Kidney epithelial cell (primary cell): ENCODE results near the gene SEC61A2. TPM values are rescaled to one million over a fixed set of nuclear protein-coding genes. Genes with fewer than 3 reads are reported as not detected.

Experiments
- DNase-seq: peaks from one replicate; pipeline ENCODE4 v3.0.0-alpha.2; 2010; ENCODE audit warnings: low read depth
- H3K27me3 ChIP-seq: 2 replicates; pipeline ENCODE4 v1.6.0; 2011; ENCODE audit warnings: low read length; ENCODE audit not compliant: control insufficient read depth, insufficient read depth
- H3K36me3 ChIP-seq: 2 replicates; pipeline ENCODE4 v1.5.1; 2011; ENCODE audit warnings: low read length; ENCODE audit not compliant: control insufficient read depth, insufficient read depth
- H3K4me3 ChIP-seq: 2 replicates; pipeline ENCODE4 v1.5.1; 2011; ENCODE audit warnings: low read depth, mild to moderate bottlenecking, control low read depth, low read length
- CTCF ChIP-seq: IDR thresholded peaks from 2 replicates; pipeline ENCODE4 v1.5.1; 2011; ENCODE audit warnings: mild to moderate bottlenecking, moderate library complexity, low read length, control low read depth, inconsistent platforms; ENCODE audit not compliant: insufficient read depth, poor library complexity, severe bottlenecking
- total RNA-seq: library from RNA; depleted of rRNA; stranded (reverse); fragments of >200 nt; gene quantifications from 2 replicates; pipeline ENCODE4 v1.2.3, GENCODE V29; 2015

Gene SEC61A2
- total RNA-seq, 1 donor from 2014 or later = 7.6 TPM

GRCh38 chr10:12097791-12098190 is 31.7 kb upstream of the SEC61A2 start:
- peaks cover 1% of the 10 kb centered on the region for H3K36me3 ChIP-seq
- no peak for DNase-seq
- TF ChIP-seq CTCF = no peak

GRCh38 chr10:12098966-12099365 is 30.5 kb upstream of the SEC61A2 start:
- TF ChIP-seq CTCF = no peak
- no peak overlapping the region for H3K4me3 ChIP-seq
- no peaks in the 10 kb centered on the region for H3K27me3 ChIP-seq
- peaks cover 1% of the 10 kb centered on the region for H3K36me3 ChIP-seq
- no peak for DNase-seq

More at GRCh38 chr10:12097791-12098190, 31.7 kb upstream of the SEC61A2 start:
- Histone ChIP-seq H3K27me3 (no peaks in the 10 kb centered on the region), H3K4me3 (no peak overlapping the region)

GRCh38 chr10:12103802-12104201 is 25.7 kb upstream of the SEC61A2 start:
- DNase-seq = no peak
- no peaks in the 10 kb centered on the region for H3K36me3 ChIP-seq
- H3K27me3 ChIP-seq = no peaks in the 10 kb centered on the region
- TF ChIP-seq CTCF = no peak
- H3K4me3 ChIP-seq = no peak overlapping the region

- H3K4me3 ChIP-seq = no peak overlapping the region
- H3K27me3 ChIP-seq = no peaks in the 10 kb centered on the region
- H3K36me3 ChIP-seq = no peaks in the 10 kb centered on the region
- no peak for DNase-seq
- TF ChIP-seq CTCF = no peak
Measured at GRCh38 chr10:12107781-12108180, 21.7 kb upstream of the SEC61A2 start.

GRCh38 chr10:12109286-12109685 is 20.2 kb upstream of the SEC61A2 start:
- TF ChIP-seq CTCF = no peak
- H3K4me3 ChIP-seq = no peak overlapping the region
- no peak for DNase-seq
- no peaks in the 10 kb centered on the region for H3K27me3 ChIP-seq
- no peaks in the 10 kb centered on the region for H3K36me3 ChIP-seq

GRCh38 chr10:12111528-12111927 is 17.9 kb upstream of the SEC61A2 start:
- no peak overlapping the region for H3K4me3 ChIP-seq
- no peak for TF ChIP-seq CTCF
- no peak for DNase-seq
- no peaks in the 10 kb centered on the region for H3K27me3 ChIP-seq
- H3K36me3 ChIP-seq = no peaks in the 10 kb centered on the region
